HEK293 (cell line): ENCODE results near the gene C16orf74.

Experiments used
- CTCF ChIA-PET: fragments of 350-600 bp; formaldehyde crosslinking; extraction: SDS; loops from one replicate; lab custom pipeline; 2021; ENCODE audit warnings: antibody characterized with exemption; lab: Yijun Ruan, JAX
- POLR2A ChIA-PET: fragments of 300-600 bp; formaldehyde crosslinking; extraction: SDS; loops from one replicate; lab custom pipeline; 2020; ENCODE audit warnings: antibody characterized with exemption, inconsistent platforms; lab: Yijun Ruan, JAX
- H3K27ac ChIP-seq: fragments of 200-500 bp; sonication (Bioruptor generic); 2 replicates; pipeline ENCODE4 v1.5.1; 2014; ENCODE audit warnings: low read depth, low read length, control low read depth, inconsistent platforms; ENCODE audit errors: extremely low read depth
- H3K36me3 ChIP-seq, 2 experiments: fragments of 200-500 bp in 1 of 2; sonication (Bioruptor generic) in 1 of 2; 1 replicate in 1 of 2; 2 replicates in 1 of 2; pipeline ENCODE4 v1.5.1; 2014 to 2017; ENCODE audit warnings: inconsistent platforms in 2 of 2, low read length in 2 of 2; ENCODE audit not compliant: control insufficient read depth in 2 of 2, insufficient read depth in 1 of 2
- H3K4me1 ChIP-seq: fragments of 200-500 bp; sonication (Bioruptor generic); 2 replicates; pipeline ENCODE4 v1.5.1; 2014; ENCODE audit warnings: mild to moderate bottlenecking, low read length, inconsistent platforms; ENCODE audit not compliant: control insufficient read depth, insufficient read depth
- H3K4me3 ChIP-seq: 2 replicates; pipeline ENCODE4 v1.5.1; 2011; ENCODE audit warnings: low read depth, mild to moderate bottlenecking, control low read depth, low read length, moderate library complexity
- H3K9me3 ChIP-seq: fragments of 200-500 bp; sonication (Bioruptor generic); 2 replicates; pipeline ENCODE4 v1.5.1; 2014; ENCODE audit warnings: low read depth, low read length, inconsistent platforms; ENCODE audit not compliant: control insufficient read depth, insufficient read depth
- GFI1B ChIP-seq: fragments of 450-650 bp; formaldehyde crosslinking; IDR thresholded peaks from 2 replicates; pipeline ENCODE4 v1.5.1; 2016; ENCODE audit warnings: missing biosample characterization, missing genetic modification characterization
- MEIS1 ChIP-seq: sonication (generic); formaldehyde crosslinking; IDR thresholded peaks from 2 replicates; pipeline ENCODE4 v1.8.1; 2022; ENCODE audit warnings: missing genetic modification reagents, mild to moderate bottlenecking, borderline replicate concordance
- TCF7L2 ChIP-seq: IDR thresholded peaks from 2 replicates; pipeline ENCODE4 v1.6.1; 2011; ENCODE audit warnings: low read depth, mild to moderate bottlenecking, inconsistent platforms, low read length, moderate library complexity, borderline replicate concordance
- YY2 ChIP-seq: fragments of 450-650 bp; formaldehyde crosslinking; IDR thresholded peaks from 2 replicates; pipeline ENCODE4 v1.5.1; 2016; ENCODE audit warnings: missing biosample characterization, missing genetic modification characterization
- ZNF10 ChIP-seq: fragments of 450-650 bp; formaldehyde crosslinking; IDR thresholded peaks from 2 replicates; pipeline ENCODE4 v1.5.1; 2017; ENCODE audit warnings: missing biosample characterization, missing genetic modification characterization
- ZNF157 ChIP-seq: fragments of 450-650 bp; formaldehyde crosslinking; IDR thresholded peaks from 2 replicates; pipeline ENCODE4 v1.5.1; 2016; ENCODE audit warnings: missing biosample characterization, missing genetic modification characterization
- ZNF18 ChIP-seq: fragments of 450-650 bp; formaldehyde crosslinking; IDR thresholded peaks from 2 replicates; pipeline ENCODE4 v1.5.1; 2016; ENCODE audit warnings: missing biosample characterization, missing genetic modification characterization
- ZNF292 ChIP-seq: fragments of 450-650 bp; formaldehyde crosslinking; IDR thresholded peaks from 2 replicates; pipeline ENCODE4 v1.5.1; 2016; ENCODE audit warnings: low read depth, missing biosample characterization, missing genetic modification characterization, borderline replicate concordance
- ZNF518A ChIP-seq: fragments of 450-650 bp; formaldehyde crosslinking; conservative IDR thresholded peaks from 2 replicates; pipeline ENCODE4 v1.5.1; 2016; ENCODE audit warnings: low read depth, missing biosample characterization, missing genetic modification characterization
- ZNF623 ChIP-seq: fragments of 450-650 bp; formaldehyde crosslinking; IDR thresholded peaks from 2 replicates; pipeline ENCODE4 v1.5.1; 2016; ENCODE audit warnings: missing biosample characterization, missing genetic modification characterization
- ZNF626 ChIP-seq: fragments of 450-650 bp; sonication (Bioruptor Pico); formaldehyde crosslinking; IDR thresholded peaks from 2 replicates; pipeline ENCODE4 v1.5.1; 2018; ENCODE audit warnings: missing biosample characterization, missing genetic modification characterization, inconsistent platforms
- ZNF704 ChIP-seq: fragments of 450-650 bp; formaldehyde crosslinking; IDR thresholded peaks from 2 replicates; pipeline ENCODE4 v1.5.1; 2016; ENCODE audit warnings: missing biosample characterization, missing genetic modification characterization
- ZNF76 ChIP-seq: fragments of 450-650 bp; formaldehyde crosslinking; IDR thresholded peaks from 2 replicates; pipeline ENCODE4; 2016; ENCODE audit warnings: low read depth, missing biosample characterization, missing genetic modification characterization, borderline replicate concordance
- ZNF830 ChIP-seq: fragments of 450-650 bp; IDR thresholded peaks from 2 replicates; pipeline ENCODE4 v1.5.0; 2018; ENCODE audit warnings: missing biosample characterization, missing genetic modification characterization, low read depth, mild to moderate bottlenecking, moderate library complexity

The C16orf74 gene

GRCh38 chr16:85715169-85716021, 35.5 kb downstream of the C16orf74 start:
- no peak overlapping the region for H3K4me3 ChIP-seq
- no peaks in the 10 kb centered on the region for H3K9me3 ChIP-seq
- ChIA-PET CTCF (interaction anchor here (0.6 to 5.5 kb wide), 9 partner anchors 16 to 368 kb away, joined by 3 to 87 read pairs (median 4); no protein-coding TSS in a partner anchor), POLR2A (no interaction called here)
- no peaks in the 10 kb centered on the region for H3K36me3 ChIP-seq
- no peak for TF ChIP-seq ZNF157
- no peak for TF ChIP-seq ZNF518A (tag by site-specific recombination)
- no peaks in the 10 kb centered on the region for H3K4me1 ChIP-seq
- no peak overlapping the region for H3K27ac ChIP-seq

GRCh38 chr16:85712801-85713200, 38.1 kb downstream of the C16orf74 start:
- no peaks in the 10 kb centered on the region for H3K36me3 ChIP-seq
- ChIA-PET CTCF (interaction anchor here (0.7 kb wide), 1 partner anchor 53 kb away, joined by 3 read pairs; no protein-coding TSS in a partner anchor), POLR2A (no interaction called here)
- TF ChIP-seq ZNF76, result no peak
- no peak for TF ChIP-seq ZNF10 (tag by site-specific recombination)
- no peak for TF ChIP-seq ZNF626 (tag by site-specific recombination)
- no peak for TF ChIP-seq ZNF18 (tag by site-specific recombination)
- TF ChIP-seq ZNF830 (tag by site-specific recombination), result no peak
- no peak for TF ChIP-seq TCF7L2
- no peak for TF ChIP-seq GFI1B
- no peak for TF ChIP-seq ZNF623 (tag by site-specific recombination)
- no peak for TF ChIP-seq YY2
- no peak for TF ChIP-seq MEIS1 (CRISPR knock-in tag)
- TF ChIP-seq ZNF704 (tag by site-specific recombination), result no peak
- TF ChIP-seq ZNF292 (tag by site-specific recombination), result no peak
- no peak overlapping the region for H3K27ac ChIP-seq
- no peaks in the 10 kb centered on the region for H3K4me1 ChIP-seq
- no peak overlapping the region for H3K4me3 ChIP-seq
- no peaks in the 10 kb centered on the region for H3K9me3 ChIP-seq
